Measurements from ENCODE around the gene DLG2. TPM values are rescaled to one million over a fixed set of nuclear protein-coding genes. Genes with fewer than 3 reads are reported as not detected.

DLG2 gene
- total and polyA plus RNA-seq, 9 of the 15 experiments (the other 6 are each of a cell fraction or from before 2014, with no cell fraction given) = 0.52 to 1.6 (median 0.95) TPM

DNA sequence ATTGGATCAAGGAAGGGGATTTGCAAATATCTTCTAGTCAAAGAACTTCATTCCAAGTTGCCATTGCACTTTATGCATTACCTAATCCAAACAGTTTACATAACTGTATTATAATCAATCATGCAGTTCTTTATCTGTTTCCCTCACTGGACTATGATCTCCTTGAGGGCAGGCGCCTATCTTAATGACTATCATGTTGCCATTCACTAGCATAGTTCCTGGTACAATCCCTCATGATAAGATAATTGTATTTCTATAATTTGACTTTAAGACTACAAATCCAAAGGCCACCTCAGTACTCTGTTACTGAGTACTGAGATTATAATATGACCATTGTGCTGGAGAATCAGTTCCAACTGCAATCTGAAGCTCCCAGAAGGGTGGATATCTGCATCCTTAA is 2062.3 kb downstream of the DLG2 start (continued):
- TF ChIP-seq SMAD3 (CRISPR knock-in tag; conservative IDR thresholded peaks at IDR 0.05) = no peak
- TF ChIP-seq ELF1 (tag; IDR thresholded peaks at IDR 0.05) = no peak
- TF ChIP-seq, protein P1, sequence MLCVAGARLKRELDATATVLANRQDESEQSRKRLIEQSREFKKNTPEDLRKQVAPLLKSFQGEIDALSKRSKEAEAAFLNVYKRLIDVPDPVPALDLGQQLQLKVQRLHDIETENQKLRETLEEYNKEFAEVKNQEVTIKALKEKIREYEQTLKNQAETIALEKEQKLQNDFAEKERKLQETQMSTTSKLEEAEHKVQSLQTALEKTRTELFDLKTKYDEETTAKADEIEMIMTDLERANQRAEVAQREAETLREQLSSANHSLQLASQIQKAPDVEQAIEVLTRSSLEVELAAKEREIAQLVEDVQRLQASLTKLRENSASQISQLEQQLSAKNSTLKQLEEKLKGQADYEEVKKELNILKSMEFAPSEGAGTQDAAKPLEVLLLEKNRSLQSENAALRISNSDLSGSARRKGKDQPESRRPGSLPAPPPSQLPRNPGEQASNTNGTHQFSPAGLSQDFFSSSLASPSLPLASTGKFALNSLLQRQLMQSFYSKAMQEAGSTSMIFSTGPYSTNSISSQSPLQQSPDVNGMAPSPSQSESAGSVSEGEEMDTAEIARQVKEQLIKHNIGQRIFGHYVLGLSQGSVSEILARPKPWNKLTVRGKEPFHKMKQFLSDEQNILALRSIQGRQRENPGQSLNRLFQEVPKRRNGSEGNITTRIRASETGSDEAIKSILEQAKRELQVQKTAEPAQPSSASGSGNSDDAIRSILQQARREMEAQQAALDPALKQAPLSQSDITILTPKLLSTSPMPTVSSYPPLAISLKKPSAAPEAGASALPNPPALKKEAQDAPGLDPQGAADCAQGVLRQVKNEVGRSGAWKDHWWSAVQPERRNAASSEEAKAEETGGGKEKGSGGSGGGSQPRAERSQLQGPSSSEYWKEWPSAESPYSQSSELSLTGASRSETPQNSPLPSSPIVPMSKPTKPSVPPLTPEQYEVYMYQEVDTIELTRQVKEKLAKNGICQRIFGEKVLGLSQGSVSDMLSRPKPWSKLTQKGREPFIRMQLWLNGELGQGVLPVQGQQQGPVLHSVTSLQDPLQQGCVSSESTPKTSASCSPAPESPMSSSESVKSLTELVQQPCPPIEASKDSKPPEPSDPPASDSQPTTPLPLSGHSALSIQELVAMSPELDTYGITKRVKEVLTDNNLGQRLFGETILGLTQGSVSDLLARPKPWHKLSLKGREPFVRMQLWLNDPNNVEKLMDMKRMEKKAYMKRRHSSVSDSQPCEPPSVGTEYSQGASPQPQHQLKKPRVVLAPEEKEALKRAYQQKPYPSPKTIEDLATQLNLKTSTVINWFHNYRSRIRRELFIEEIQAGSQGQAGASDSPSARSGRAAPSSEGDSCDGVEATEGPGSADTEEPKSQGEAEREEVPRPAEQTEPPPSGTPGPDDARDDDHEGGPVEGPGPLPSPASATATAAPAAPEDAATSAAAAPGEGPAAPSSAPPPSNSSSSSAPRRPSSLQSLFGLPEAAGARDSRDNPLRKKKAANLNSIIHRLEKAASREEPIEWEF (CRISPR knock-in tag; IDR thresholded peaks at IDR 0.05) = no peak

- Histone ChIP-seq H3K79me2 (ENCODE audit: control insufficient read depth, insufficient read depth, low read length) (no peaks in the 10 kb centered on the region), H3K4me2 (ENCODE audit: insufficient read depth, low read length) (no peak overlapping the region), H3K36me3 (ENCODE audit: control insufficient read depth, insufficient read depth, low read length) (no peaks in the 10 kb centered on the region), H3K9ac (ENCODE audit: insufficient read depth in 1 of 2, low read depth in 2 of 2, low read length in 2 of 2) (no peak overlapping the region), H3K27me3 (ENCODE audit: control insufficient read depth in 2 of 2, insufficient read depth in 2 of 2, low read length in 2 of 2) (no peaks in the 10 kb centered on the region), H3K9me3 (replicated peaks; ENCODE audit: control insufficient read depth, insufficient read depth, low read depth, low read length) (no peaks in the 10 kb centered on the region), H3K27ac (ENCODE audit: extremely low read depth, low read depth, low read length) (no peak overlapping the region), H2AFZ (ENCODE audit: low read depth, low read length) (no peak overlapping the region), H3K4me3 (no peak overlapping the region), H3K9me1 (ENCODE audit: control insufficient read depth, insufficient read depth, low read length) (no peaks in the 10 kb centered on the region), H3K4me1 (replicated peaks in 1 of 2; ENCODE audit: control insufficient read depth in 2 of 2, insufficient read depth in 2 of 2, low read length in 2 of 2) (no peaks in the 10 kb centered on the region), H4K20me1 (replicated peaks; ENCODE audit: control insufficient read depth, insufficient read depth, low read length) (no peaks in the 10 kb centered on the region)
- no peak for DNase-seq (ENCODE audit: extremely low read depth in 1 of 4, low spot score in 3 of 4)
- BruUV-seq (replicated peaks) = no TSS peak
- POLR2A ChIA-PET = no interaction called here
- intact Hi-C loops (cut with micrococcal nuclease) = no loop called here
- FAIRE-seq = no peak
- CTCF ChIA-PET (ENCODE audit: low intra/inter-chr PET ratio) = no interaction called here
- ATAC-seq = no peak
- 0% methylated on average over 2 of the region's 2 CpGs for WGBS (ENCODE audit: insufficient coverage, low coverage, missing lambda C conversion rate)
- in situ Hi-C loops (cut with MboI) = no loop called here
- no peak for TF ChIP-seq ZNF507 (tag; conservative IDR thresholded peaks at IDR 0.05)
- TF ChIP-seq CHD1 (IDR thresholded peaks at IDR 0.05; ENCODE audit: low read length) = no peak
- TF ChIP-seq DEAF1 (CRISPR knock-in tag; IDR thresholded peaks at IDR 0.05) = no peak
- TF ChIP-seq TCF3 (CRISPR knock-in tag; IDR thresholded peaks at IDR 0.05) = no peak
- no peak for TF ChIP-seq HDAC2 (IDR thresholded peaks at IDR 0.05)
- no peak for TF ChIP-seq TCFL5 (CRISPR knock-in tag; conservative IDR thresholded peaks at IDR 0.05)
- no peak for TF ChIP-seq MAZ (CRISPR knock-in tag; conservative IDR thresholded peaks at IDR 0.05 in 1 of 2, IDR thresholded peaks at IDR 0.05 in 1 of 2)
- no peak for TF ChIP-seq NCOA1 (IDR thresholded peaks at IDR 0.05; ENCODE audit: low read depth)
- TF ChIP-seq ZC3H8 (IDR thresholded peaks at IDR 0.05) = no peak
- TF ChIP-seq E2F1 (CRISPR knock-in tag; IDR thresholded peaks at IDR 0.05) = no peak
- no peak for TF ChIP-seq HNRNPH1 (optimal IDR thresholded peaks at IDR 0.05; ENCODE audit: low read depth, low read length)
- TF ChIP-seq ZNF717 (CRISPR knock-in tag; IDR thresholded peaks at IDR 0.05) = no peak
- no peak for TF ChIP-seq TFAM (CRISPR knock-in tag; conservative IDR thresholded peaks at IDR 0.05)
Measured at GRCh38 chr11:83558281-83558680, 2068.9 kb downstream of the DLG2 start.

Measured in K562 (cell line).